ENCODE results near the gene ALB. TPM values are rescaled to one million over a fixed set of nuclear protein-coding genes. Genes with fewer than 3 reads are reported as not detected.
"Not testable (repeated sequence)": the region's sequence is repeated elsewhere in the genome, so short reads cannot be mapped to it uniquely, and the experiment has no call there.

ALB gene
- total RNA-seq (2014; rRNA removed), result not detected in 2 replicates
- polyA plus RNA-seq (2012), result not detected

GRCh38 chr4:73404042-73404441, at the start of gene ALB:
Gene ALB (plus strand): TSS chr4:73404287. CDS start chr4:73404328, 41 bp downstream.
- no peak for DNase-seq (ENCODE audit: low read depth)

- DNase-seq (ENCODE audit: low read depth), result not testable (repeated sequence)
These were observed 46.9 kb upstream of the ALB start for GRCh38 chr4:73357174-73357573.

- DNase-seq (ENCODE audit: low read depth), result not testable (repeated sequence)
These were observed 34.4 kb upstream of the ALB start for GRCh38 chr4:73369506-73370199.

GRCh38 chr4:73375328-73375741, 28.8 kb upstream of the ALB start:
- DNase-seq (ENCODE audit: low read depth), result no peak

- no peak for DNase-seq (ENCODE audit: low read depth)
These were observed 27.8 kb upstream of the ALB start for GRCh38 chr4:73376251-73376650.

- DNase-seq (ENCODE audit: low read depth), result no peak
These were observed 27.1 kb upstream of the ALB start for GRCh38 chr4:73376976-73377375.

GRCh38 chr4:73378887-73379286, 25.2 kb upstream of the ALB start:
- no peak for DNase-seq (ENCODE audit: low read depth)

GRCh38 chr4:73379946-73380345, 24.1 kb upstream of the ALB start:
- no peak for DNase-seq (ENCODE audit: low read depth)

- DNase-seq (ENCODE audit: low read depth), result no peak
These were observed 22.9 kb upstream of the ALB start for GRCh38 chr4:73381214-73381613.

GRCh38 chr4:73383452-73383851, 20.6 kb upstream of the ALB start:
- no peak for DNase-seq (ENCODE audit: low read depth)

GRCh38 chr4:73387552-73387951, 16.5 kb upstream of the ALB start:
- no peak for DNase-seq (ENCODE audit: low read depth)

- no peak for DNase-seq (ENCODE audit: low read depth)
These were observed 15.2 kb upstream of the ALB start for GRCh38 chr4:73388887-73389286.

- DNase-seq (ENCODE audit: low read depth), result not testable (repeated sequence)
These were observed 14.4 kb upstream of the ALB start for GRCh38 chr4:73389663-73390062.

GRCh38 chr4:73391774-73392173, 12.3 kb upstream of the ALB start:
- no peak for DNase-seq (ENCODE audit: low read depth)

- no peak for DNase-seq (ENCODE audit: low read depth)
These were observed 11.2 kb upstream of the ALB start for GRCh38 chr4:73392936-73393335.

- DNase-seq (ENCODE audit: low read depth), result no peak
These were observed 7.8 kb upstream of the ALB start for GRCh38 chr4:73396304-73396703.

GRCh38 chr4:73396993-73397972, 6.8 kb upstream of the ALB start:
- no peak for DNase-seq (ENCODE audit: low read depth)

GRCh38 chr4:73401412-73401811, 2.7 kb upstream of the ALB start:
- no peak for DNase-seq (ENCODE audit: low read depth)

- no peak for DNase-seq (ENCODE audit: low read depth)
These were observed 370 bp downstream of the ALB start for GRCh38 chr4:73404457-73404856.

GRCh38 chr4:73405138-73405537, 1.1 kb downstream of the ALB start:
- DNase-seq (ENCODE audit: low read depth), result no peak

- peak; percentile 1 for DNase-seq (ENCODE audit: low read depth)
These were observed 2.4 kb downstream of the ALB start for GRCh38 chr4:73406548-73406875.

- no peak for DNase-seq (ENCODE audit: low read depth)
These were observed 3.2 kb downstream of the ALB start for GRCh38 chr4:73407227-73407673.
